ENCODE measurements around the gene CIB1. TPM values are rescaled to one million over a fixed set of nuclear protein-coding genes. Genes with fewer than 3 reads are reported as not detected.

CIB1 gene
- polyA plus RNA-seq, 2 of the 4 experiments (the other 2 are of a cell fraction), result 84.1 to 120 TPM

GRCh38 chr15:90232941-90233386 is 777 bp downstream of the CIB1 start:
- CTCF ChIA-PET, result interaction anchor here (0.6 to 36.4 kb wide), 32 partner anchors 9 to 492 kb away, joined by 3 to 732 read pairs (median 4); partner anchors contain the start of genes AP3S2, SEMA4B and TTLL13
- ATAC-seq, result peak in 1 of 2 experiments; percentile 2; a peak in 3 of 6 replicates
- no peaks in the 10 kb centered on the region for H3K9me3 ChIP-seq

DNA sequence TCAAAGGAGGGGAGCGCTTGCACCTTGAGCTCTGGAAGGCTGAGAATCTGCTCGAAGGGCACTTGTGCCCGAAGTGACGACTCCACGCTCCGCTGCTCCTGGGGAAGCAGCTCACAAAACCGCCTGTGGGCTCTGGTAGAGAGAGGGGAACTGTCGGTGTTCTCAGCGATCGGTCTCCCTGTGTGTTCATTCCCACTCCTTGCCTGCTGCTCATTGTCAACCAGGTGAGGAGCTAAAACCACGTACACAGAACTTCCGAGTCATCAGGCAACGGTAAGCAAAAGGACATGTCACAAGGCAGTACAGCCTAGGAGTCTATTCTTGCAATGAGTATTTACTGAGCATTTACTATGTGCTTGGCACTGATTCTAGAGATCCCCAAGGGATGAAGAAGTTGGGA is 1.5 kb downstream of the CIB1 start:
- peak overlapping the region; percentile 93 for H3K4me2 ChIP-seq
- ChIA-PET POLR2A (interaction anchor here (1.4 to 2.3 kb wide), 4 partner anchors 11 to 48 kb away, joined by 4 to 15 read pairs (median 10); partner anchors contain the start of gene SEMA4B), CTCF (interaction anchor here (0.7 to 36.4 kb wide), 18 partner anchors 8 to 334 kb away, joined by 3 to 732 read pairs (median 6); partner anchors contain the start of genes SEMA4B and TTLL13)
- H3K27ac ChIP-seq, result peak overlapping the region in 1 of 2 experiments; percentile 90; a peak in 3 of 6 replicates
- no peaks in the 10 kb centered on the region for H3K9me3 ChIP-seq
- FAIRE-seq (no peak), DNase-seq (ENCODE audit: low read depth in 1 of 2, low spot score in 1 of 2) (no peak), ATAC-seq (no peak)
- H3K4me1 ChIP-seq, result peaks cover 26% of the 10 kb centered on the region
- 80% methylated on average over 13 of the region's 13 CpGs for WGBS (ENCODE audit: missing lambda C conversion rate)
- H3K4me3 ChIP-seq, result peak overlapping the region; percentile 85; the same call in 1 of the 3 replicates
- TF ChIP-seq RAD21 (conservative IDR thresholded peaks at IDR 0.05 in 1 of 2, IDR thresholded peaks at IDR 0.05 in 1 of 2) (no peak), ZNF302 (CRISPR knock-in tag; IDR thresholded peaks at IDR 0.05) (no peak), RCOR1 (IDR thresholded peaks at IDR 0.05; ENCODE audit: low read depth, low read length) (no peak), EP300 (IDR thresholded peaks at IDR 0.05) (no peak), HOXB5 (CRISPR knock-in tag; IDR thresholded peaks at IDR 0.05) (no peak), MAZ (IDR thresholded peaks at IDR 0.05; ENCODE audit: borderline replicate concordance, low read depth, low read length) (no peak)
- TF ChIP-seq, protein P1, sequence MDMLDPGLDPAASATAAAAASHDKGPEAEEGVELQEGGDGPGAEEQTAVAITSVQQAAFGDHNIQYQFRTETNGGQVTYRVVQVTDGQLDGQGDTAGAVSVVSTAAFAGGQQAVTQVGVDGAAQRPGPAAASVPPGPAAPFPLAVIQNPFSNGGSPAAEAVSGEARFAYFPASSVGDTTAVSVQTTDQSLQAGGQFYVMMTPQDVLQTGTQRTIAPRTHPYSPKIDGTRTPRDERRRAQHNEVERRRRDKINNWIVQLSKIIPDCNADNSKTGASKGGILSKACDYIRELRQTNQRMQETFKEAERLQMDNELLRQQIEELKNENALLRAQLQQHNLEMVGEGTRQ (IDR thresholded peaks at IDR 0.05), result no peak
- TF ChIP-seq, protein P2, sequence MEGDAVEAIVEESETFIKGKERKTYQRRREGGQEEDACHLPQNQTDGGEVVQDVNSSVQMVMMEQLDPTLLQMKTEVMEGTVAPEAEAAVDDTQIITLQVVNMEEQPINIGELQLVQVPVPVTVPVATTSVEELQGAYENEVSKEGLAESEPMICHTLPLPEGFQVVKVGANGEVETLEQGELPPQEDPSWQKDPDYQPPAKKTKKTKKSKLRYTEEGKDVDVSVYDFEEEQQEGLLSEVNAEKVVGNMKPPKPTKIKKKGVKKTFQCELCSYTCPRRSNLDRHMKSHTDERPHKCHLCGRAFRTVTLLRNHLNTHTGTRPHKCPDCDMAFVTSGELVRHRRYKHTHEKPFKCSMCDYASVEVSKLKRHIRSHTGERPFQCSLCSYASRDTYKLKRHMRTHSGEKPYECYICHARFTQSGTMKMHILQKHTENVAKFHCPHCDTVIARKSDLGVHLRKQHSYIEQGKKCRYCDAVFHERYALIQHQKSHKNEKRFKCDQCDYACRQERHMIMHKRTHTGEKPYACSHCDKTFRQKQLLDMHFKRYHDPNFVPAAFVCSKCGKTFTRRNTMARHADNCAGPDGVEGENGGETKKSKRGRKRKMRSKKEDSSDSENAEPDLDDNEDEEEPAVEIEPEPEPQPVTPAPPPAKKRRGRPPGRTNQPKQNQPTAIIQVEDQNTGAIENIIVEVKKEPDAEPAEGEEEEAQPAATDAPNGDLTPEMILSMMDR (IDR thresholded peaks at IDR 0.05), result no peak

More at GRCh38 chr15:90232941-90233386, 777 bp downstream of the CIB1 start:
- TF ChIP-seq ATOH8 (CRISPR knock-in tag; IDR thresholded peaks at IDR 0.05; ENCODE audit: low read depth) (no peak), RAD21 (conservative IDR thresholded peaks at IDR 0.05 in 1 of 2, IDR thresholded peaks at IDR 0.05 in 1 of 2) (peak; percentile 69 to 74), MYC (IDR thresholded peaks at IDR 0.05; ENCODE audit: borderline replicate concordance, low read length) (no peak), BHLHE40 (IDR thresholded peaks at IDR 0.05; ENCODE audit: low read depth, low read length) (no peak), PHF8 (IDR thresholded peaks at IDR 0.05; ENCODE audit: borderline replicate concordance, low read depth) (no peak), TP53 (CRISPR knock-in tag; IDR thresholded peaks at IDR 0.05) (no peak)
- TF ChIP-seq, protein P2 (IDR thresholded peaks at IDR 0.05), result peak; percentile 57; the same call in 2 of the 3 replicates
- TF ChIP-seq, protein P3, sequence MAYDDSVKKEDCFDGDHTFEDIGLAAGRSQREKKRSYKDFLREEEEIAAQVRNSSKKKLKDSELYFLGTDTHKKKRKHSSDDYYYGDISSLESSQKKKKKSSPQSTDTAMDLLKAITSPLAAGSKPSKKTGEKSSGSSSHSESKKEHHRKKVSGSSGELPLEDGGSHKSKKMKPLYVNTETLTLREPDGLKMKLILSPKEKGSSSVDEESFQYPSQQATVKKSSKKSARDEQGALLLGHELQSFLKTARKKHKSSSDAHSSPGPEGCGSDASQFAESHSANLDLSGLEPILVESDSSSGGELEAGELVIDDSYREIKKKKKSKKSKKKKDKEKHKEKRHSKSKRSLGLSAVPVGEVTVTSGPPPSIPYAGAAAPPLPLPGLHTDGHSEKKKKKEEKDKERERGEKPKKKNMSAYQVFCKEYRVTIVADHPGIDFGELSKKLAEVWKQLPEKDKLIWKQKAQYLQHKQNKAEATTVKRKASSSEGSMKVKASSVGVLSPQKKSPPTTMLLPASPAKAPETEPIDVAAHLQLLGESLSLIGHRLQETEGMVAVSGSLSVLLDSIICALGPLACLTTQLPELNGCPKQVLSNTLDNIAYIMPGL (CRISPR knock-in tag; IDR thresholded peaks at IDR 0.05; ENCODE audit: borderline replicate concordance), result no peak
- FAIRE-seq (no peak), DNase-seq (ENCODE audit: low read depth in 1 of 2, low spot score in 1 of 2) (no peak)
- POLR2A ChIA-PET, result interaction anchor here (0.7 to 2.3 kb wide), 17 partner anchors 10 to 339 kb away, joined by 3 to 24 read pairs (median 6); partner anchors contain the start of genes AP3S2, ARPIN, SEMA4B and TTLL13
- Histone ChIP-seq H3K4me1 (peaks cover 26% of the 10 kb centered on the region), H3K4me2 (peak overlapping the region; percentile 93), H3K4me3 (peak overlapping the region; percentile 85), H3K27ac (peak overlapping the region; percentile 86 to 90)
- 4% methylated on average over 9 of the region's 9 CpGs for WGBS (ENCODE audit: missing lambda C conversion rate)

All from A549 (cell line).